ENCODE results near the gene TLCD3B.

Gene TLCD3B

DNA sequence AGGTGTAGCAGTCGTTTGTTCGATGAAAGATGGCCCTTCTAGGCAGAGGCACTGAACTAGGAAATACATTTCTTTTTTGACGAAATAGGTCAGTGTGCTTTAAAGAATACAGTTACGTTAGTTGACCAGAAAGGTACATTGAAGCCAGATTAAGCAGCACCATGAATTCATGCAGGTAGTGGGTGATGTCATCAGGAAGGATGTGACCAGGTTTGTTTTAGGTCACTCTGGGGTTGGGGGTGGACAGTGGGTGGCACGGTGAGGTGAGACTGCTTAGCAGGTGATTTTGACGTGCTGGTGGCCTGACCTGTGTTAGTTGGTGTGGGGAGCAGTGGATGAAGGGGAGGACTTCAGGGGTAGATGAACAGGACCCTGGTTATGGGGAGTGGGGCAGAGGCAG lies 31.5 kb downstream of the TLCD3B start:
- Histone ChIP-seq H3K4me1 (peaks cover 86% of the 10 kb centered on the region), H3K4me3 (no peak overlapping the region), H3K36me3 (peaks cover 18% of the 10 kb centered on the region; the same call in 1 of the 2 replicates), H3K9me3 (no peaks in the 10 kb centered on the region), H4K20me1 (peaks cover 23% of the 10 kb centered on the region; the same call in 1 of the 2 replicates), H3K27ac (peak overlapping the region; percentile 91; the same call in 1 of the 2 replicates), H3K4me2 (peak overlapping the region; percentile 97), H3K9ac (peak overlapping the region; percentile 1; the same call in 1 of the 2 replicates), H3K27me3 (no peaks in the 10 kb centered on the region)
- TF ChIP-seq Cebpa-rat (IDR thresholded peaks at IDR 0.05), result no peak

DNA sequence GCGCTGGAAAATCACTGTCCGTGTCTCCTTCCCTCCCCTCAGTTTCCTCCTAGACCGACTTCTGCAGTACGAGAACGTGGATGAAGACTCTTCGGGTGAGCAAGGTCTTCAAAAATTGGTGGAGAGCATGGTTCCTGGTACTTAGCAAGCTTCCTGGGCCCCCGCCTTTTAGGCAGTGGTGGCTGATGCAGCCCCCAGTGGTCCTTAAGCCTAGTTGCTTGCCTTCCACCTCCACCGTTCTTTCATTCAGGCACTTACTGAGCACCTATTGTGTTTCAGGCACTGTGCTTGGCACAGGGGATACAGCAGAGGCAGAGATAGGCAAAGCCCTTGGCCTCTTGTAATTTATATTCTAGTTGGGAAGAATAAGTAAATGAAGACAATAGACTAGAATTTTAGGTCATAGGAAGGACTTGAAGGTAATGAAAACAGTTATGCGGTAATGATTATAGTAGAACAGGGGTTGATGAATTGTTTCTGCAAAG lies 34.3 kb downstream of the TLCD3B start:
- Histone ChIP-seq H3K9ac (peak overlapping the region; percentile 98), H3K9me3 (no peaks in the 10 kb centered on the region), H3K4me3 (peak overlapping the region; percentile 80), H3K36me3 (peaks cover 33% of the 10 kb centered on the region), H3K4me2 (peak overlapping the region; percentile 91), H4K20me1 (peaks cover 17% of the 10 kb centered on the region), H3K27me3 (no peaks in the 10 kb centered on the region), H3K27ac (peak overlapping the region; percentile 99), H3K4me1 (peaks cover 75% of the 10 kb centered on the region)
- no peak for TF ChIP-seq Cebpa-rat (IDR thresholded peaks at IDR 0.05)

DNA sequence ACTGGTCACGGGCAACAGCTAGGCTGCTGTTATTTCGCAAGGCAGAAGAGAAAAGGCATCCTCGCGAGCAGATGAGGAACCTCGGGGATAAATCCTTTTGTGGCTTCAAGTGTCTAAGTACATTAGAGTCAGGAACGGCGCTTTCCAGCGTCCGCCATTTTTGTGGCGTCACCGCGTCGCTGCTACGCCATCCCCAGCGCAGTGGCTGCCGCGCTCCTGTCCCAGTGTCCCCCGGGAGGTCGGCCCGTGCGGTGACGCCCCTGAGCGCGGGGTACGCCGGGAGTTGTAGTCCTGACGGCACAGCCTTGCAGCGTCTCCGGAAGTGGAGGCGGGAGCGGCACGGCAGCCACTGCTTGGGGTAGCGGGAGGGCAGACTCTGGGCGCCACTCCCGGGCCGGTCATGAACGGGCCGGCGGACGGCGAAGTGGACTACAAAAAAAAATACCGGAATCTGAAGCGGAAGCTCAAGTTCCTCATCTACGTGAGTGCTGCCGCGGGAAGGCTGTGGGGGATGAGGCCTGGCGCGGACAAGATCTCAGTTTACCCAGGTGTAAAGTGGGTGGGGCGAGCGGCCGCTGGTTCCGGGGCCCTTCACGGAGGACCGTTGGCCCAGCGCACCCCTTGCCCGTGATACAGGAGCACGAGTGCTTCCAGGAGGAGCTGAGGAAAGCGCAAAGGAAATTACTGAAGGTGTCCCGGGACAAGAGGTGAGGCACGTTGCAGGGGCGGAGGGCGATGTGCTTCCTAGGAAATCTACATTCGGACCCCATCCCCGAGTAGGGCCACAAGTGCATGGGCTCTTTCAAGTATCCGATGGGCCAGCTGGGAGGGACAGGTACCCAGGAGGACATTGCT lies 34.9 kb downstream of the TLCD3B start, which contains the start of gene INO80E:
Gene INO80E (plus strand): TSS at position 331 of the 855 bp plus-strand sequence. CDS start 70 bp downstream, at position 401.
- Histone ChIP-seq H3K36me3 (peaks cover 40% of the 10 kb centered on the region), H3K4me3 (peak within 1 kb of the TSS; percentile 80), H3K27me3 (no peaks in the 10 kb centered on the region), H3K9me3 (no peaks in the 10 kb centered on the region), H4K20me1 (peaks cover 17% of the 10 kb centered on the region), H3K9ac (peak within 1 kb of the TSS; percentile 98), H3K27ac (peak within 1 kb of the TSS; percentile 99), H3K4me2 (peak within 1 kb of the TSS; percentile 91), H3K4me1 (peaks cover 69% of the 10 kb centered on the region)
- TF ChIP-seq Cebpa-rat (IDR thresholded peaks at IDR 0.05), result no peak

DNA sequence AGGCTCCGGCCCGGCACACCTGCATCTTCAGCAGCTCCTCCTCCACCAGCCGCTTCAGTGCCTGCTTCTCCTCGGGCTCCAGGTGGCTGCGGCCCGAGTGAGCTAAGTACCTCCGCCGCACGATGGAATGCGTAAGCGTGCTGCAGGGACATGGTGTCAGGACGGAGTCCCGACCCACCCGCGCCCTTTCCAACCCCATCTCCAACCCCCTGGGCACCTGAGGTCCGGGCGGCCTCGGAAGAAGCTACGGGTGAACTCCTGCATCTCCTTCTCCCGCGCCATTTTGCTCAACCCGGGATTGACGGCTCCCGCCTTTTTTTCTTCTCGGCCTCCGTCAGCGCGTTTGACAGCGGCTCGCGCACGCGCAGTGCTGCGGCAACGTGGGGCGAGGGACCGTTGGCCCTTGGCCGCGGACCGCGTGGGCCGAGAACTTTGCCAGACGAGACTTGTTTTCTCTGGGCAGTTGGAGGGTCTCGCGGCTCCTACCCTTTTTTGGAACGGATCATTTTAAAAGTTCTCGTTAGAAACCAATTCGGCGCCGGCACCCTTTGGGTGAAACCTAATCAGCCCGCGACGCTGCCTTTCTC lies 35.7 kb downstream of the TLCD3B start, which contains the start of gene HIRIP3:
Gene HIRIP3 (minus strand): TSS at position 294 of the 587 bp plus-strand sequence. CDS start 12 bp downstream, at position 282.
- H3K9ac ChIP-seq, result peak within 1 kb of the TSS; percentile 98
- H3K9me3 ChIP-seq, result no peaks in the 10 kb centered on the region
- peak within 1 kb of the TSS; percentile 91 for H3K4me2 ChIP-seq
- H3K36me3 ChIP-seq, result peaks cover 47% of the 10 kb centered on the region
- peak within 1 kb of the TSS; percentile 99 for H3K27ac ChIP-seq
- peak within 1 kb of the TSS; percentile 80 for H3K4me3 ChIP-seq
- H4K20me1 ChIP-seq, result peaks cover 14% of the 10 kb centered on the region
- H3K4me1 ChIP-seq, result peaks cover 62% of the 10 kb centered on the region
- H3K27me3 ChIP-seq, result no peaks in the 10 kb centered on the region
- no peak for TF ChIP-seq Cebpa-rat (IDR thresholded peaks at IDR 0.05)

DNA sequence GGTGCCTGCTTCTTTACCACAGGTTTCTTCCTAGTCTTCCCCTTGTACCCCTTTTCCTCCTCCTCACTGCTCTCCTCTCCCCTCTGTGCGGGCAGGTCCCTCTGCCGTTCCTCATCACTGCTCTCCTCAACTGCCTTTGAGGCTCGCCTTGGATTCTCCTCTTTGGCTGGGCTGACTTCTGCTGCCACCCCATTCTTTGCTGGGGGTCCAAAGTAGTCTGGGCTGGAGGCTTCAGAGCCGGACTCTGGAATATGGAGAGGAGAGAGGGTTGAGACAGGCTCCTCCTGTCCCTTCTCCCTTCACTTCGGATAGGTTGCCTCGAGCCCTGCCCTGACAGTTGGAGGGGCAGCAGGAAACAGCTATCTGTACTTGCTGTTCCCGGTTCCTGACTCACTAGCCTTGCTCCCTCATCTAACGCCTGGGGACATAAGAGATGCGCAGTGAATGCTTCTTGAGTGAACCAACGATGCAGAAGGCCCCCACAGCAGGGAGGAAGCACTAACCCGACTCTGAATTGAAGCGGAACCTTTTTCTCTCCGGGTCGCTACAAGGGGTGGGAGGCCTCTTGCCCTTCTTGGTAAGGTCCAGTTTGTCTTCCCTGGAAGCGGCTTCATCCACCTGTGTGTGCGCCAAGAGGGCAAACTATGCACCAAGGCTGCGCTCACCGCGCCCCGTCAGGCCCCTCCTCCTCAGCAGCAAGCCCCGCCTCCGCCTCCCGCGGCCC lies 36.3 kb downstream of the TLCD3B start:
- no peaks in the 10 kb centered on the region for H3K27me3 ChIP-seq
- H3K4me3 ChIP-seq, result peak overlapping the region; percentile 80
- H3K9ac ChIP-seq, result peak overlapping the region; percentile 98
- peaks cover 8% of the 10 kb centered on the region for H4K20me1 ChIP-seq
- peaks cover 54% of the 10 kb centered on the region for H3K36me3 ChIP-seq
- no peaks in the 10 kb centered on the region for H3K9me3 ChIP-seq
- peak overlapping the region; percentile 91 for H3K4me2 ChIP-seq
- H3K4me1 ChIP-seq, result peaks cover 55% of the 10 kb centered on the region
- no peak for TF ChIP-seq Cebpa-rat (IDR thresholded peaks at IDR 0.05)
- peak overlapping the region; percentile 99 for H3K27ac ChIP-seq

DNA sequence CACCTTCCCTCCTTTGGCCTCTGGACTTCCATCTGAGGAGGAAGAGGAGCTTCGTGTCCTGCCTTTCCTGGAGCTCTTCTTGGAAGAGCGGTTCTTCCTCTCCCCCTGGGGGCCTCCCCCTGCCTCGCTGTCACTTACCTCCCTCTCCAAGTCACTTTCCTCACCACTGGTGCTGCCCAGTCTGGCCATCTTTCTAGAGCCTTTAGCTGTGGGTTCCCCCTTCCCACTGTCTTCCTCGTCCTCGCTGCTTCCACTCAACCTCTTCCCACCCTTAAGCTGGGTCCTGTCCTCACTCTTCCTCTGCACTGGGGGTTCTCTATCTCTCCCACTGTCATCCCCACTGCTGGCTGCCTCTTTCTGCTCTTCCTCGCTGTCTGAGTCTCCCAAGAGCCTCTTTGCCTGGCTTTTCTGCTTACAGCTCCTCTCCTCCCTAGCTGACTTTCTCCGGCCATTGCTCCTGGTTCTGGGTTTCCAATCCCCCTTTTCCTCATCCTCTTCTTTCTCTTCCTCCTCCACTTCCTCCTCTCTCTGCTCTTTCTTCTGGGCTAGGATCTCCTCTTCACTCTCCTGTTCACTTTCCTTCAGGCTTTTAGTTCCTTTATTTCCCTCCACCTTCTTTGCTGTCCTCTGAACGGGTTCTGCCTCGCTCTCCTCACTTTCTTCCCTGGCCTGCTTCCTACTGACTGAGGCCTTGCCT lies 37.0 kb downstream of the TLCD3B start:
- Histone ChIP-seq H3K27me3 (no peaks in the 10 kb centered on the region), H4K20me1 (peaks cover 1% of the 10 kb centered on the region), H3K36me3 (peaks cover 61% of the 10 kb centered on the region), H3K27ac (peak overlapping the region; percentile 99), H3K4me1 (peaks cover 48% of the 10 kb centered on the region), H3K4me3 (peak overlapping the region; percentile 80), H3K9me3 (no peaks in the 10 kb centered on the region), H3K4me2 (peak overlapping the region; percentile 91), H3K9ac (peak overlapping the region; percentile 98)
- no peak for TF ChIP-seq Cebpa-rat (IDR thresholded peaks at IDR 0.05)

DNA sequence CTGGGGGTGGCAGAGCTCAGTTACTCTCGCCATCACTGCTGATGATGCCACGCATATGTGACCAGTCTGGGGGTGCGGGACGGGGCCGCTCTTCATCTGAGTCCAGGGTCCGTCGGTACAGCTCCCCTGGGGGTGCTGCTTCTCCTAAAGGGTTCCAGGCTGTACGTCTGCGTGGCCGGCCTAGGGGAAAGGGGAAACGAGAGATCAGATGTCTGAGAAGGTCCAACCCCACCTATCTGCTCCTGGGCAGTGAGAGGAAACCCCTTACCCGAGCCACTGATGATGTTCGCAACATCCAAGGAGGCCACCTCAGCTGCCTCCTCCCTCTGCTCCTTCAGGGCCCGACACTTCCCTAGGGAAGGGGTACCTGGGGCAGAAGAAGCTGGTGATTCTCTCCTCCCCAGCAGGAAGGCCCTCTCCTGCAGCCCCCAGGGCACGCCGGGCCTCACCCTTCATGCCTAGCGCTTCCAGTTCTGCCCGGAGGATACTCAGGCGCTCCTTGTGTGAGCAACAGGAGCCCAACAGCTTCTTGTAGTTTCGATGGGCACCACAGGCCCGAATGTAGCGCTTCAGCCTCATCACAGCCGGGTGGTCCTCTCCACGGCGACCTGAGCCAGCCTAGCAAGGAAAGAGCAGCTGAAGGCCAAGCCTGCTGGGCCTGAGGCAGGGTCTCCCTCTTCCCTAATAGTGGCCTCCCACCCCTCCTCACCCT lies 37.7 kb downstream of the TLCD3B start:
- H4K20me1 ChIP-seq, result no peaks in the 10 kb centered on the region; the same call in 1 of the 2 replicates
- H3K9ac ChIP-seq, result peak overlapping the region; percentile 98
- H3K36me3 ChIP-seq, result peaks cover 65% of the 10 kb centered on the region
- H3K4me2 ChIP-seq, result peak overlapping the region; percentile 91
- no peak for TF ChIP-seq Cebpa-rat (IDR thresholded peaks at IDR 0.05)
- peak overlapping the region; percentile 99 for H3K27ac ChIP-seq
- H3K27me3 ChIP-seq, result no peaks in the 10 kb centered on the region
- H3K4me3 ChIP-seq, result no peak overlapping the region
- H3K9me3 ChIP-seq, result no peaks in the 10 kb centered on the region
- peaks cover 41% of the 10 kb centered on the region for H3K4me1 ChIP-seq

DNA sequence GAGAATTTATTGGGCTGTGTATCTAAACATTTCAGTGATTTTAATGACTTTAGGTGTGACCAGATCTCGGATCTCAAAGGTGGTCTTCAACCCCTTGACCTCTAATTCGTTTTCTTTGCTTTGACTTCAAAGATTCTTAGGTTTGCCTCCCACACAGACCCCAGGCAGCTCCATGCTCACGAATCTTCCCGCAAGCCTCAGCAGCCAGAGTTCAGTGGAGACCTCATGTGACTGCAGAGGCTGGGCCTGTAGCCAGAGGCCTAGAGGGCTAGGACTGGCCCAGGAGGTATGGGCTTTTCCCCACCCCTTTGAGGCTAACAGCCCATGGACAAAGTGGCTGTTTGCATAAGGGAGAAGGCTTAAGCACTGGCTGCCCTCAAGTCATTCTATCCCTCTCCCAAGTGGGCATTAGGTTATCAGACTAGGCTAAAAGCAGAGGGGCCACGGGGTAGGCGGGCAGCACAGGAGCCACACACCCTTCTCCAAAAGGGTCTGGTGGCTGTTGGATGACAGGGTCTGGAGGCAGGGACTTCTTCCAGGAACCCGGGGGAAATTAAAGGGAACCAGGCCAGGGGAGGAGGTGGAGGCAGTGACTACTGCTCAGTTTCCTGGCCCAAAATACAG lies 38.6 kb downstream of the TLCD3B start:
- peaks cover 66% of the 10 kb centered on the region for H3K36me3 ChIP-seq
- H3K4me2 ChIP-seq, result no peak overlapping the region
- H3K9me3 ChIP-seq, result no peaks in the 10 kb centered on the region
- H3K4me3 ChIP-seq, result no peak overlapping the region
- H3K9ac ChIP-seq, result no peak overlapping the region
- no peak for TF ChIP-seq Cebpa-rat (IDR thresholded peaks at IDR 0.05)
- H3K4me1 ChIP-seq, result peaks cover 32% of the 10 kb centered on the region
- H4K20me1 ChIP-seq, result no peaks in the 10 kb centered on the region; the same call in 1 of the 2 replicates
- H3K27me3 ChIP-seq, result no peaks in the 10 kb centered on the region
- H3K27ac ChIP-seq, result no peak overlapping the region; the same call in 1 of the 2 replicates

Measured in BLaER1 (cell line).